ENCODE data around the gene NKX6-1.
A peak's percentile ranks its signal among the peaks of the same experiment; 100 is the strongest.

DNA sequence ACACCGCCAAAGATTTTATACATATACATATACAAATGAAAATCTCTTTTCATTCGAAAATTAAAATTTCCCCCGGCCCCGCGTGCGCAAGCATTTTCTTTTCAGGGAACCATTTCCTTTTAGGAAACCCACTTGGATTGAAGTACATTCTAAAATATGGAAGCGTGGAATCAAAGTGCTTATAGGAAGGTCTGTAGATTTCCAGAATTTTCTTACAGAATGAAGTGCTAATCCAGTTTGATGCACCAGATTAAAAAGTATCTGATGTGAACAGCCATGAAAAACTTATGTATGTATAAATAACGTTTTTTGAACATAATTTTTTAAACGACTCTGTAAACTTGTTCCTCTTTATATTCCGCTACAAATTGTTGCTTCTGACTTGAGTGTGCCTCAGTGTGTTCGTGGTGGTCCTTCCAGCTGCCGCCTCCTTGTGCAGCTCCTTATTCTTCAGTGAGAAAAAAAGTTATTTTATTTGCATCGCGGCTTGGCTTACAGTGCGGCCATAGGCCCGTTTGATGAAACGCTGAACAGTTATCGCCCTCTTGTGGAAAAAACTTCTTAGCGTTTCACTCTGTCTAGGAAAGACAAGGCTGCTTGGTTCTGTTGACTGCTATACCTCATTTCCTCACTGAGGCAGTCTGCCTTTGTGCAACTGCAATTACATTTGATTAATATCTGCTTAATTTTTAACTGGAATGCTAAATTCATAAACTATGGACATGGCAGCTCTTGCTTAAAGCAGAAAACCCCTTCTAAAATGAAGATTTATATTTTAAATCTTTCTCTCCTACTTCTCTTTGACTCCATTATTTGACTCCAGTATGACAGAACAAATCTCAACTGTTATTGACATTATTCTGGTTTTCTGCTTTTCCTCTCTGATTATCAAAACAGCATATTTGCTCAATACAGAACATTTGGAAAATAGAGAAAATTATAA is 4.7 kb upstream of the NKX6-1 start:
- TF ChIP-seq, protein P1, sequence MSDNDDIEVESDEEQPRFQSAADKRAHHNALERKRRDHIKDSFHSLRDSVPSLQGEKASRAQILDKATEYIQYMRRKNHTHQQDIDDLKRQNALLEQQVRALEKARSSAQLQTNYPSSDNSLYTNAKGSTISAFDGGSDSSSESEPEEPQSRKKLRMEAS (IDR thresholded peaks at IDR 0.05; ENCODE audit: insufficient read depth, insufficient read length) = no peak
- TF ChIP-seq, protein P2, sequence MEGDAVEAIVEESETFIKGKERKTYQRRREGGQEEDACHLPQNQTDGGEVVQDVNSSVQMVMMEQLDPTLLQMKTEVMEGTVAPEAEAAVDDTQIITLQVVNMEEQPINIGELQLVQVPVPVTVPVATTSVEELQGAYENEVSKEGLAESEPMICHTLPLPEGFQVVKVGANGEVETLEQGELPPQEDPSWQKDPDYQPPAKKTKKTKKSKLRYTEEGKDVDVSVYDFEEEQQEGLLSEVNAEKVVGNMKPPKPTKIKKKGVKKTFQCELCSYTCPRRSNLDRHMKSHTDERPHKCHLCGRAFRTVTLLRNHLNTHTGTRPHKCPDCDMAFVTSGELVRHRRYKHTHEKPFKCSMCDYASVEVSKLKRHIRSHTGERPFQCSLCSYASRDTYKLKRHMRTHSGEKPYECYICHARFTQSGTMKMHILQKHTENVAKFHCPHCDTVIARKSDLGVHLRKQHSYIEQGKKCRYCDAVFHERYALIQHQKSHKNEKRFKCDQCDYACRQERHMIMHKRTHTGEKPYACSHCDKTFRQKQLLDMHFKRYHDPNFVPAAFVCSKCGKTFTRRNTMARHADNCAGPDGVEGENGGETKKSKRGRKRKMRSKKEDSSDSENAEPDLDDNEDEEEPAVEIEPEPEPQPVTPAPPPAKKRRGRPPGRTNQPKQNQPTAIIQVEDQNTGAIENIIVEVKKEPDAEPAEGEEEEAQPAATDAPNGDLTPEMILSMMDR (IDR thresholded peaks at IDR 0.05; ENCODE audit: extremely low read depth in 1 of 2, insufficient read depth in 1 of 2, low read depth in 1 of 2, low read length in 2 of 2) = peak; percentile 61 to 76
- TF ChIP-seq POLR2A (IDR thresholded peaks at IDR 0.05; ENCODE audit: low read depth, low read length) = no peak
- TF ChIP-seq EZH2 (IDR thresholded peaks at IDR 0.05; ENCODE audit: borderline replicate concordance, low read depth, low read length, severe bottlenecking) = no peak
- TF ChIP-seq POLR2AphosphoS5 (IDR thresholded peaks at IDR 0.05; ENCODE audit: insufficient read depth, low read depth, low read length) = no peak
- no peak for TF ChIP-seq MYC (IDR thresholded peaks at IDR 0.05; ENCODE audit: low read depth, low read length)
- TF ChIP-seq JUN (IDR thresholded peaks at IDR 0.05; ENCODE audit: borderline replicate concordance, insufficient read depth, insufficient read length, low read depth) = no peak
- TF ChIP-seq FOS (IDR thresholded peaks at IDR 0.05; ENCODE audit: borderline replicate concordance, insufficient read depth, low read length) = no peak

Data from endothelial cell of umbilical vein (primary cell).